B cell (primary cell): ENCODE results near the gene HIP1. TPM values are rescaled to one million over a fixed set of nuclear protein-coding genes. Genes with fewer than 3 reads are reported as not detected.

Experiments used
- ATAC-seq: fragments of 200-7000 bp; cut with Tn5 transposase; one replicate; pipeline ENCODE4 v1.10.0; 2021; ENCODE audit warnings: low read depth, mild to moderate bottlenecking, moderate number of reproducible peaks, moderate library complexity
- CTCF ChIA-PET: fragments of 350-600 bp; sonication (Branson Sonifier 250); formaldehyde crosslinking; loops from one replicate; lab custom pipeline; 2021; ENCODE audit warnings: antibody characterized with exemption, inconsistent platforms; lab: Charles Lee
- POLR2A ChIA-PET: fragments of 350-600 bp; sonication (Branson Sonifier 250); formaldehyde crosslinking; loops from one replicate; lab custom pipeline; 2021; ENCODE audit warnings: antibody characterized with exemption; lab: Charles Lee
- DNase-seq: peaks from one replicate; pipeline ENCODE4 v3.0.0; 2013
- H2AFZ ChIP-seq: 2 replicates; pipeline ENCODE4 v1.6.1; 2012; ENCODE audit warnings: mild to moderate bottlenecking, low read depth, low read length; ENCODE audit not compliant: insufficient read depth, poor library complexity, severe bottlenecking
- H3K27ac ChIP-seq, 2 donors: 1 replicate in 1 of 2; 2 replicates in 1 of 2; pipeline ENCODE4 v1.5.1; 2012 to 2013; ENCODE audit warnings: low read length in 2 of 2, mild to moderate bottlenecking in 2 of 2, moderate library complexity in 1 of 2
- H3K27me3 ChIP-seq, 4 experiments: fragments of 200-600 bp in 1 of 4; sonication (generic) in 1 of 4; replicated peaks in 1 of 4; 1 replicate in 2 of 4; 2 replicates in 2 of 4; pipeline versions ENCODE4 v1.6.1 to v1.7.0; 2013 to 2016; ENCODE audit warnings: low read length in 3 of 4, mild to moderate bottlenecking in 2 of 4, mixed read lengths in 1 of 4, moderate library complexity in 1 of 4; ENCODE audit not compliant: insufficient read depth in 4 of 4, control insufficient read depth in 3 of 4; ENCODE audit errors: control extremely low read depth in 1 of 4
- H3K36me3 ChIP-seq, 2 experiments: replicated peaks in 1 of 2; 1 replicate in 1 of 2; 2 replicates in 1 of 2; pipeline versions ENCODE4 v1.6.1 to v1.7.1; 2013; ENCODE audit warnings: low read length in 1 of 2; ENCODE audit not compliant: insufficient read depth in 2 of 2, control insufficient read depth in 1 of 2; ENCODE audit errors: control extremely low read depth in 1 of 2, extremely low read depth in 1 of 2
- H3K4me1 ChIP-seq, 2 donors: fragments of 200-600 bp in 1 of 2; sonication (generic) in 1 of 2; 1 replicate in 1 of 2; 2 replicates in 1 of 2; pipeline versions ENCODE4 v1.5.1 to v1.6.1; 2013 to 2017; ENCODE audit warnings: low read length in 2 of 2; ENCODE audit not compliant: control insufficient read depth in 2 of 2, insufficient read depth in 2 of 2
- H3K4me2 ChIP-seq: replicated peaks from 2 replicates; pipeline ENCODE3; 2012; ENCODE audit warnings: mild to moderate bottlenecking, low read depth, low read length; ENCODE audit not compliant: poor library complexity, severe bottlenecking
- H3K4me3 ChIP-seq, 5 experiments: fragments of 200-600 bp in 1 of 5; sonication (generic) in 1 of 5; 1 replicate in 3 of 5; 2 replicates in 2 of 5; pipeline versions ENCODE4 v1.5.1 to v1.7.0; 2011 to 2016; ENCODE audit warnings: low read length in 4 of 5, mild to moderate bottlenecking in 4 of 5, low read depth in 2 of 5, control low read depth in 1 of 5, moderate library complexity in 1 of 5; ENCODE audit not compliant: insufficient read depth in 1 of 5; ENCODE audit errors: control extremely low read depth in 1 of 5, extremely low read depth in 1 of 5
- H3K79me2 ChIP-seq: fragments of 200-600 bp; sonication (generic); one replicate; pipeline ENCODE4 v1.6.0; 2016; ENCODE audit warnings: low read length; ENCODE audit not compliant: control insufficient read depth, insufficient read depth
- H3K9ac ChIP-seq: fragments of 200-600 bp; sonication (generic); 2 replicates; pipeline ENCODE4 v1.6.1; 2017; ENCODE audit warnings: mild to moderate bottlenecking, low read length, moderate library complexity
- H3K9me3 ChIP-seq, 3 donors: one replicate each; pipeline versions ENCODE4 v1.6.1 to v1.7.1; 2013; ENCODE audit warnings: low read length in 2 of 3; ENCODE audit not compliant: control insufficient read depth in 2 of 3, insufficient read depth in 1 of 3; ENCODE audit errors: control extremely low read depth in 1 of 3
- H4K20me1 ChIP-seq: 2 replicates; pipeline ENCODE4 v1.6.0; 2012; ENCODE audit warnings: mild to moderate bottlenecking, low read length; ENCODE audit not compliant: insufficient read depth, control insufficient read depth, poor library complexity, severe bottlenecking
- H3K27ac Mint-ChIP-seq: one replicate; pipeline ENCODE4 v1.8.0; 2021; ENCODE audit warnings: mixed read lengths
- H3K27me3 Mint-ChIP-seq: one replicate; pipeline ENCODE4 v1.8.0; 2021; ENCODE audit warnings: mixed read lengths
- H3K4me1 Mint-ChIP-seq: one replicate; pipeline ENCODE4 v1.8.0; 2021; ENCODE audit warnings: mixed read lengths
- H3K4me3 Mint-ChIP-seq: one replicate; pipeline ENCODE4 v1.8.0; 2021; ENCODE audit warnings: mixed read lengths
- H3K9me3 Mint-ChIP-seq: one replicate; pipeline ENCODE4 v1.8.0; 2022; ENCODE audit warnings: mixed read lengths; ENCODE audit not compliant: insufficient read depth
- CTCF ChIP-seq: fragments of 200-600 bp; IDR thresholded peaks from one replicate; pipeline ENCODE4 v1.8.0; 2022; ENCODE audit warnings: antibody characterized with exemption, mild to moderate bottlenecking
- EZH2 ChIP-seq: IDR thresholded peaks from 2 replicates; pipeline ENCODE4 v1.6.1; 2012; ENCODE audit warnings: borderline replicate concordance, low read depth, mild to moderate bottlenecking, moderate library complexity, low read length; ENCODE audit not compliant: insufficient read depth, poor library complexity, severe bottlenecking
- WGBS: methylation state at CpG from one replicate; pipeline ENCODE4 v1.1.5; 2013; ENCODE audit warnings: missing lambda C conversion rate; ENCODE audit not compliant: insufficient coverage; 5-methylcytosine and 5-hydroxymethylcytosine counted together
- intact Hi-C: fragments of 100-400 bp; cut with micrococcal nuclease; formaldehyde crosslinking; loops from one replicate; pipeline ENCODE4 v1.10.0; 2022
- polyA plus RNA-seq: library from polyadenylated mRNA; depleted of rRNA; stranded (reverse); fragments of >200 nt; gene quantifications from 2 replicates; pipeline ENCODE4 v1.2.3, GENCODE V29; 2012
- total RNA-seq, 2 donors: library from RNA; stranded (reverse); fragments of 120-200 nt in 1 of 2; gene quantifications; 1 replicate in 1 of 2; 2 replicates in 1 of 2; pipeline versions ENCODE4 v1.2.3 to v1.2.4, GENCODE V29; 2013 to 2022

The HIP1 gene
- total and polyA plus RNA-seq, 2 donors (not counting 1 experiment from before 2014, with no cell fraction given): 6.5 to 16.7 TPM

DNA sequence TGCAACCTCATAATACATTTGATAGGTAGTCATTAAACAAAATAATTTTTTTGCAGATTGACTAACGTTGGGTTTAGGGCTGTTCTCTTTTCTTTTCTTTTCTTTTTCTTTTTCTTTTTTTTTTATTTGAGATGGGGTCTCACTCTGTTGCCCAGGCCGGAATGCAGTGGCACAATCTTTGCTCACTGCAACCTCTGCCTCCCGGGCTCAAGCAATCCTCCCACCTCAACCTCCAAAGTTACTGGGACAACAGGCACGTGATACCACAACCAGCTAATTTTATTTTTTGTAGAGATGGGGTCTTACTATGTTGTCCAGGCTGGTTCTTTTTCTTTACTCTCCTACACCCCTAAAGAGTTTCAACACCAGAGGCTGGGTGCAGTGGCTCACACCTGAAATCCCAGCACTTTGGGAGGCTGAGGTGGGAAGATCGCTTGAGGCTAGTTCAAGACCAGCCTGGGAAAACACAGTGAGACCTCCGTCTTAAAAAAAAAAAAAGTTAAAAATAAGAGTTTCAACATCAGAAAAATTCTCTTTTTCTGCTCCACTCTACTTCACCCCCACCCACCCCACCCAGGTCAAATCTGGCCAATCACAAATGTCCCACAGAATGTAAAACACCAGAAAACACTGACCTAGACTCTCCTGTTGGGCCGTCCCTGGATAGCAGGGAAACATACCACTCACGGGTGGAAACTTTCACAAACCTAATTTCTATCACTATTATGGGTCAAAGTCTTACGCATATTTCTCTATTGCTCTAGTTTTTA is 3.0 kb downstream of the HIP1 start:
- no peak for ATAC-seq
- intact Hi-C loops: loop anchor here (5.0 to 10.0 kb wide), 2 partner anchors 248 to 661 kb away; partner anchors contain the start of genes POM121C and RCC1L
- Histone ChIP-seq H4K20me1 (no peaks in the 10 kb centered on the region), H2AFZ (no peak overlapping the region), H3K79me2 (peaks cover 32% of the 10 kb centered on the region), H3K9me3 (no peaks in the 10 kb centered on the region), H3K4me1 (peaks cover 20 to 28% of the 10 kb centered on the region in 2 donors), H3K4me2 (no peak overlapping the region), H3K9ac (no peak overlapping the region), H3K27me3 (no peaks in the 10 kb centered on the region), H3K36me3 (no peaks in the 10 kb centered on the region), H3K4me3 (no peak overlapping the region), H3K27ac (no peak overlapping the region)
- H3K27ac Mint-ChIP-seq: no peak overlapping the region
- peaks cover 29% of the 10 kb centered on the region for H3K4me1 Mint-ChIP-seq
- TF ChIP-seq EZH2 (no peak), CTCF (no peak)
- ChIA-PET POLR2A (interaction anchor here (0.7 kb wide), 1 partner anchor 12 kb away, joined by 3 read pairs; no protein-coding TSS in a partner anchor), CTCF (no interaction called here)
- no peaks in the 10 kb centered on the region for H3K9me3 Mint-ChIP-seq
- DNase-seq: no peak
- no peak overlapping the region for H3K4me3 Mint-ChIP-seq
- no peaks in the 10 kb centered on the region for H3K27me3 Mint-ChIP-seq
- no CpG with 5 or more reads among the region's 9 CpGs for WGBS
